Measurements from ENCODE around the gene UTRN.

GRCh38 chr6:144307880-144308279 lies 22.7 kb downstream of the UTRN start:
- TF ChIP-seq, protein P1, sequence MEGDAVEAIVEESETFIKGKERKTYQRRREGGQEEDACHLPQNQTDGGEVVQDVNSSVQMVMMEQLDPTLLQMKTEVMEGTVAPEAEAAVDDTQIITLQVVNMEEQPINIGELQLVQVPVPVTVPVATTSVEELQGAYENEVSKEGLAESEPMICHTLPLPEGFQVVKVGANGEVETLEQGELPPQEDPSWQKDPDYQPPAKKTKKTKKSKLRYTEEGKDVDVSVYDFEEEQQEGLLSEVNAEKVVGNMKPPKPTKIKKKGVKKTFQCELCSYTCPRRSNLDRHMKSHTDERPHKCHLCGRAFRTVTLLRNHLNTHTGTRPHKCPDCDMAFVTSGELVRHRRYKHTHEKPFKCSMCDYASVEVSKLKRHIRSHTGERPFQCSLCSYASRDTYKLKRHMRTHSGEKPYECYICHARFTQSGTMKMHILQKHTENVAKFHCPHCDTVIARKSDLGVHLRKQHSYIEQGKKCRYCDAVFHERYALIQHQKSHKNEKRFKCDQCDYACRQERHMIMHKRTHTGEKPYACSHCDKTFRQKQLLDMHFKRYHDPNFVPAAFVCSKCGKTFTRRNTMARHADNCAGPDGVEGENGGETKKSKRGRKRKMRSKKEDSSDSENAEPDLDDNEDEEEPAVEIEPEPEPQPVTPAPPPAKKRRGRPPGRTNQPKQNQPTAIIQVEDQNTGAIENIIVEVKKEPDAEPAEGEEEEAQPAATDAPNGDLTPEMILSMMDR (conservative IDR thresholded peaks at IDR 0.05 in 1 of 2, IDR thresholded peaks at IDR 0.05 in 1 of 2; ENCODE audit: low read depth in 1 of 2, low read length in 2 of 2), result no peak
- TF ChIP-seq EZH2 (IDR thresholded peaks at IDR 0.05; ENCODE audit: low read length, missing control alignments), result no peak
